AG08396 (cell line): ENCODE data around the gene PTK7.
"Not testable (repeated sequence)": the region's sequence is repeated elsewhere in the genome, so short reads cannot be mapped to it uniquely, and the experiment has no call there.

Experiments used
- DNase-seq: peaks from one replicate; pipeline ENCODE4 v3.0.0; 2012; ENCODE audit warnings: low spot score, mixed read lengths

The PTK7 gene

GRCh38 chr6:43119482-43119881 lies 43.4 kb downstream of the PTK7 start:
- no peak for DNase-seq

- DNase-seq, result no peak
Measured at GRCh38 chr6:43120101-43120763, 44.1 kb downstream of the PTK7 start.

- peak; percentile 64 for DNase-seq
Measured at GRCh38 chr6:43120944-43121913, 45.1 kb downstream of the PTK7 start.

GRCh38 chr6:43122146-43122545 lies 46.0 kb downstream of the PTK7 start:
- DNase-seq, result no peak

GRCh38 chr6:43123461-43124314 lies 47.6 kb downstream of the PTK7 start:
- no peak for DNase-seq

- no peak for DNase-seq
Measured at GRCh38 chr6:43124481-43124880, 48.4 kb downstream of the PTK7 start.

GRCh38 chr6:43125119-43125518 lies 49.0 kb downstream of the PTK7 start:
- DNase-seq, result no peak

- DNase-seq, result no peak
Measured at GRCh38 chr6:43125555-43125954, 49.4 kb downstream of the PTK7 start.

- DNase-seq, result no peak
Measured at GRCh38 chr6:43127180-43127579, 51.1 kb downstream of the PTK7 start.

- DNase-seq, result no peak
Measured at GRCh38 chr6:43127877-43128276, 51.8 kb downstream of the PTK7 start.

GRCh38 chr6:43128926-43129325 lies 52.8 kb downstream of the PTK7 start:
- no peak for DNase-seq

GRCh38 chr6:43129434-43130194 lies 53.5 kb downstream of the PTK7 start:
- peak; percentile 79 for DNase-seq

GRCh38 chr6:43130429-43130828 lies 54.3 kb downstream of the PTK7 start:
- no peak for DNase-seq

- not testable (repeated sequence) for DNase-seq
Measured at GRCh38 chr6:43131379-43131778, 55.3 kb downstream of the PTK7 start.

GRCh38 chr6:43138267-43138666 lies 62.2 kb downstream of the PTK7 start:
- no peak for DNase-seq

- DNase-seq, result not testable (repeated sequence)
Measured at GRCh38 chr6:43139973-43140372, 63.9 kb downstream of the PTK7 start.

GRCh38 chr6:43141644-43142043 lies 65.5 kb downstream of the PTK7 start:
- no peak for DNase-seq

- DNase-seq, result no peak
Measured at GRCh38 chr6:43142101-43142500, 66.0 kb downstream of the PTK7 start.

- peak; percentile 95 for DNase-seq
Measured at GRCh38 chr6:43143235-43144128, 67.4 kb downstream of the PTK7 start.

GRCh38 chr6:43144879-43145278 lies 68.8 kb downstream of the PTK7 start:
- DNase-seq, result no peak
